K562 (cell line): ENCODE measurements around the gene HPS4. TPM values are rescaled to one million over a fixed set of nuclear protein-coding genes. Genes with fewer than 3 reads are reported as not detected.

ENCODE experiments used
- ATAC-seq: fragments of 200-7000 bp; cut with Tn5 transposase; 3 replicates; pipeline ENCODE4 v1.9.1; 2020; ENCODE audit warnings: moderate library complexity
- BruUV-seq: library from RNA; stranded (reverse); fragments of 400-500 nt; replicated peaks from 2 replicates; lab custom pipeline; 2021; lab: Mats Ljungman, UMichigan
- CTCF ChIA-PET: fragments of 300-600 bp; formaldehyde crosslinking; extraction: SDS; loops from one replicate; lab custom pipeline; 2021; ENCODE audit warnings: low intra/inter-chr PET ratio; lab: Yijun Ruan, JAX
- POLR2A ChIA-PET: fragments of 300-600, 350-650 bp; sonication (Branson Sonifier 250); formaldehyde crosslinking; extraction: SDS; loops from one replicate; lab custom pipeline; 2021; ENCODE audit warnings: antibody characterized with exemption, inconsistent platforms; lab: Yijun Ruan, JAX
- DNase-seq, 4 experiments: peaks; one replicate each; pipeline versions ENCODE4 v3.0.0 to v3.0.0-alpha.2; 2011 to 2018; ENCODE audit warnings: low spot score in 3 of 4, mixed read lengths in 3 of 4; ENCODE audit errors: extremely low read depth in 1 of 4
- FAIRE-seq: peaks from 2 replicates; lab custom pipeline; 2011; peaks lifted over from hg19 to GRCh38; lab: Jason Lieb, UNC
- H2AFZ ChIP-seq: 2 replicates; pipeline ENCODE4 v1.6.0; 2011; ENCODE audit warnings: low read depth, low read length, control low read depth, inconsistent platforms
- H3K27ac ChIP-seq: fragments of 200-600 bp; 3 replicates; pipeline ENCODE4 v1.8.0; 2011; ENCODE audit warnings: low read depth, mild to moderate bottlenecking, control low read depth, inconsistent platforms, low read length, moderate library complexity, mixed read lengths; ENCODE audit errors: extremely low read depth
- H3K27me3 ChIP-seq, 2 experiments: fragments of 300-600 bp in 1 of 2; 2 replicates in 1 of 2; 3 replicates in 1 of 2; pipeline versions ENCODE4 v1.6.0 to v1.8.0; 2011; ENCODE audit warnings: inconsistent platforms in 2 of 2, low read length in 2 of 2, mild to moderate bottlenecking in 1 of 2, mixed read lengths in 1 of 2, moderate library complexity in 1 of 2; ENCODE audit not compliant: control insufficient read depth in 2 of 2, insufficient read depth in 2 of 2
- H3K36me3 ChIP-seq: fragments of 300-600 bp; 3 replicates; pipeline ENCODE4 v1.8.0; 2011; ENCODE audit warnings: mild to moderate bottlenecking, low read length, inconsistent platforms; ENCODE audit not compliant: control insufficient read depth, insufficient read depth
- H3K4me1 ChIP-seq, 2 experiments: fragments of 200-600 bp in 1 of 2; replicated peaks in 1 of 2; 2 replicates in 1 of 2; 3 replicates in 1 of 2; pipeline versions ENCODE4 v1.5.1 to v1.8.0; 2011; ENCODE audit warnings: inconsistent platforms in 2 of 2, low read length in 2 of 2, mild to moderate bottlenecking in 1 of 2, mixed read lengths in 1 of 2, moderate library complexity in 1 of 2; ENCODE audit not compliant: control insufficient read depth in 2 of 2, insufficient read depth in 2 of 2
- H3K4me2 ChIP-seq: 2 replicates; pipeline ENCODE4 v1.6.1; 2011; ENCODE audit warnings: low read length, control low read depth, inconsistent platforms, mixed read lengths; ENCODE audit not compliant: insufficient read depth
- H3K4me3 ChIP-seq: fragments of 200-600 bp; sonication (generic), shearing (Covaris generic); 2 replicates; pipeline ENCODE4 v1.5.1; 2016; ENCODE audit warnings: control low read depth, inconsistent platforms
- H3K79me2 ChIP-seq: fragments of 200-600 bp; 3 replicates; pipeline ENCODE4 v1.8.0; 2011; ENCODE audit warnings: low read length, inconsistent platforms; ENCODE audit not compliant: control insufficient read depth, insufficient read depth
- H3K9ac ChIP-seq, 2 experiments: 2 replicates each; pipeline versions ENCODE4 v1.6.0 to v1.6.1; 2011; ENCODE audit warnings: low read depth in 2 of 2, low read length in 2 of 2, control low read depth in 1 of 2, inconsistent platforms in 1 of 2, mild to moderate bottlenecking in 1 of 2, mixed read lengths in 1 of 2; ENCODE audit not compliant: insufficient read depth in 1 of 2
- H3K9me1 ChIP-seq: one replicate; pipeline ENCODE4 v1.6.0; 2011; ENCODE audit warnings: inconsistent platforms, mild to moderate bottlenecking, low read length, moderate library complexity; ENCODE audit not compliant: control insufficient read depth, insufficient read depth
- H3K9me3 ChIP-seq: replicated peaks from 2 replicates; pipeline ENCODE4 v1.5.1; 2011; ENCODE audit warnings: low read depth, low read length, inconsistent platforms; ENCODE audit not compliant: control insufficient read depth, insufficient read depth
- H4K20me1 ChIP-seq: replicated peaks from 2 replicates; pipeline ENCODE4 v1.6.1; 2011; ENCODE audit warnings: low read length, inconsistent platforms, mixed read lengths; ENCODE audit not compliant: control insufficient read depth, insufficient read depth
- BRD9 ChIP-seq: fragments of 450-650 bp; IDR thresholded peaks from 2 replicates; pipeline ENCODE4 v1.6.1; 2018; ENCODE audit warnings: low read depth; ENCODE audit not compliant: partially characterized antibody
- ETV1 ChIP-seq: fragments of 450-650 bp; conservative IDR thresholded peaks from 2 replicates; pipeline ENCODE4 v1.6.1; 2016; ENCODE audit warnings: missing genetic modification characterization, control low read depth, low read depth, missing compliant biosample characterization
- MCM3 ChIP-seq: fragments of 450-650 bp; IDR thresholded peaks from 2 replicates; pipeline ENCODE4 v1.6.1; 2016
- PCBP1 ChIP-seq: fragments of 200-400 bp; formaldehyde crosslinking; IDR thresholded peaks from 2 replicates; pipeline ENCODE4 v1.6.1; 2018; ENCODE audit warnings: mild to moderate bottlenecking, low read depth, low read length; ENCODE audit not compliant: poor library complexity, severe bottlenecking
- PHF20 ChIP-seq: fragments of 450-650 bp; IDR thresholded peaks from 2 replicates; pipeline ENCODE4 v1.6.1; 2018; ENCODE audit not compliant: partially characterized antibody
- PRMT5 ChIP-seq: sonication (generic); formaldehyde crosslinking; IDR thresholded peaks from 2 replicates; pipeline ENCODE4 v1.5.0; 2020; ENCODE audit warnings: missing genetic modification reagents
- RBM14 ChIP-seq: fragments of 200-400 bp; formaldehyde crosslinking; IDR thresholded peaks from 2 replicates; pipeline ENCODE4 v1.6.1; 2018; ENCODE audit warnings: low read depth, mild to moderate bottlenecking, low read length, moderate library complexity, borderline replicate concordance; ENCODE audit not compliant: insufficient read depth
- ZNF699 ChIP-seq: fragments of 250-450 bp; sonication (Bioruptor Pico); IDR thresholded peaks from 2 replicates; pipeline ENCODE4 v1.8.0; 2021; ENCODE audit warnings: mild to moderate bottlenecking, moderate library complexity; ENCODE audit not compliant: insufficient replicate concordance
- WGBS: fragments of 100-300 bp; shearing (Covaris generic); methylation state at CpG from one replicate; pipeline ENCODE4 v1.1.6; 2016; ENCODE audit warnings: low coverage, mixed read lengths; ENCODE audit not compliant: insufficient coverage; ENCODE audit errors: missing lambda C conversion rate; 5-methylcytosine and 5-hydroxymethylcytosine counted together
- in situ Hi-C: fragments of 300-500 bp; cut with MboI; formaldehyde crosslinking; loops from 4 replicates; pipeline ENCODE4 v1.15.0; 2018; ENCODE audit warnings: inconsistent platforms, mixed read lengths
- intact Hi-C: fragments of 100-400 bp; cut with micrococcal nuclease; formaldehyde crosslinking; loops from 2 replicates; pipeline ENCODE4 v1.14.2; 2022
- polyA plus RNA-seq, 8 experiments: library from polyadenylated mRNA; depleted of rRNA in 4 of 8; stranded (reverse) in 5 of 8; unstranded in 3 of 8; fragments of >200 nt; fragmentation: Nextera tagmentation in 2 of 8; fragmentation: Illumina TruSeq in 1 of 8; extraction: Ambion mirVana in 2 of 8; extraction: Trizol in 1 of 8; gene quantifications; 2 replicates each; pipeline versions ENCODE4 v1.2.1 to v1.2.3, GENCODE V29; 2011 to 2014; ENCODE audit warnings: inconsistent platforms in 1 of 8, missing spikeins in 1 of 8
- total RNA-seq, 7 experiments: library from RNA; depleted of rRNA in 6 of 7; stranded (reverse); fragments of >200 nt in 6 of 7; fragmentation: Illumina TruSeq in 2 of 7; extraction: Trizol in 2 of 7; gene quantifications; 2 replicates each; pipeline versions ENCODE4 v1.2.1 to v1.2.3, GENCODE V29; 2011 to 2021; ENCODE audit warnings: low replicate concordance in 1 of 7
- TF ChIP-seq, protein P1 (sequence below): sonication (generic); formaldehyde crosslinking; IDR thresholded peaks from 2 replicates; pipeline ENCODE4 v1.8.1; 2023; ENCODE audit warnings: mild to moderate bottlenecking, missing genetic modification reagents, moderate library complexity
- TF ChIP-seq, protein P2 (sequence below): sonication (generic); formaldehyde crosslinking; IDR thresholded peaks from 2 replicates; pipeline ENCODE4 v1.9.0; 2022; ENCODE audit warnings: mild to moderate bottlenecking, missing genetic modification reagents
- TF ChIP-seq, protein P3 (sequence below), 2 experiments: fragments of 450-650 bp; formaldehyde crosslinking in 1 of 2; IDR thresholded peaks; 2 replicates each; pipeline versions ENCODE4 v1.4.0 to v1.6.1; 2014 to 2020; ENCODE audit warnings: mild to moderate bottlenecking in 2 of 2, borderline replicate concordance in 1 of 2, low read depth in 1 of 2

The HPS4 gene
- total and polyA plus RNA-seq, 9 of the 15 experiments (the other 6 are each of a cell fraction or from before 2014, with no cell fraction given): 12.8 to 29.2 (median 25.3) TPM

DNA sequence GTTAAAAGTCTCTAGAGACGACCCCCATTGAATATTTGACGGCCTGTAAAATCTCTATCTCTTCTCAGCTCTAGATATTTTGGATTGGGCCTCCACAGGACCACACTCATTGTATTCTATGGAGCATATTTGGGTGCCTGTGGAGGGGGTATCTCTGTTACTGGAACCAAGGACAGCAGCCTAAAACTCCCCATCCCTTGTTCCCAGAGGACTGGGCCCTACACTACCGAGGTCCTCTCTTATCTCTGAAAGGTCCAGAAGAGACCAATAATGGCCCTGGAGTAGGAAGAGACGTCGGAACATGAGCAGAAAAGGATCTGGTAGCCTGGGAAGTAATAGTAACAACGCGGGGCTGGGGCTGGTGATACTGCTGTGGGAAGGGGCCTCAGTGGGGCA, 542 bp downstream of the HPS4 start:
- Histone ChIP-seq H4K20me1 (no peaks in the 10 kb centered on the region), H3K79me2 (peaks cover 91% of the 10 kb centered on the region), H3K27me3 (no peaks in the 10 kb centered on the region), H3K9me3 (no peaks in the 10 kb centered on the region), H3K36me3 (peaks cover 36% of the 10 kb centered on the region; the same call in 2 of the 3 replicates), H3K4me3 (peak overlapping the region; percentile 89), H2AFZ (peak overlapping the region; percentile 70; the same call in 1 of the 2 replicates), H3K4me1 (peaks cover 14 to 40% of the 10 kb centered on the region in 2 experiments; a peak in 4 of 5 replicates), H3K9ac (peak overlapping the region; percentile 71 to 96), H3K4me2 (peak overlapping the region; percentile 97), H3K27ac (peak overlapping the region; percentile 86), H3K9me1 (no peaks in the 10 kb centered on the region)
- intact Hi-C loops (loop anchor here (10.0 kb wide), 1 partner anchor 102 kb away; no protein-coding TSS in a partner anchor), in situ Hi-C loops (no loop called here)
- TF ChIP-seq PHF20 (no peak), ZNF699 (CRISPR knock-in tag) (no peak), PCBP1 (no peak), MCM3 (no peak), PRMT5 (CRISPR knock-in tag) (no peak), RBM14 (no peak), ETV1 (tag) (no peak), BRD9 (peak; percentile 12)
- TF ChIP-seq, protein P1, sequence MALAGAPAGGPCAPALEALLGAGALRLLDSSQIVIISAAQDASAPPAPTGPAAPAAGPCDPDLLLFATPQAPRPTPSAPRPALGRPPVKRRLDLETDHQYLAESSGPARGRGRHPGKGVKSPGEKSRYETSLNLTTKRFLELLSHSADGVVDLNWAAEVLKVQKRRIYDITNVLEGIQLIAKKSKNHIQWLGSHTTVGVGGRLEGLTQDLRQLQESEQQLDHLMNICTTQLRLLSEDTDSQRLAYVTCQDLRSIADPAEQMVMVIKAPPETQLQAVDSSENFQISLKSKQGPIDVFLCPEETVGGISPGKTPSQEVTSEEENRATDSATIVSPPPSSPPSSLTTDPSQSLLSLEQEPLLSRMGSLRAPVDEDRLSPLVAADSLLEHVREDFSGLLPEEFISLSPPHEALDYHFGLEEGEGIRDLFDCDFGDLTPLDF (CRISPR knock-in tag): no peak
- TF ChIP-seq, protein P2, sequence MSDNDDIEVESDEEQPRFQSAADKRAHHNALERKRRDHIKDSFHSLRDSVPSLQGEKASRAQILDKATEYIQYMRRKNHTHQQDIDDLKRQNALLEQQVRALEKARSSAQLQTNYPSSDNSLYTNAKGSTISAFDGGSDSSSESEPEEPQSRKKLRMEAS: no peak
- TF ChIP-seq, protein P3, sequence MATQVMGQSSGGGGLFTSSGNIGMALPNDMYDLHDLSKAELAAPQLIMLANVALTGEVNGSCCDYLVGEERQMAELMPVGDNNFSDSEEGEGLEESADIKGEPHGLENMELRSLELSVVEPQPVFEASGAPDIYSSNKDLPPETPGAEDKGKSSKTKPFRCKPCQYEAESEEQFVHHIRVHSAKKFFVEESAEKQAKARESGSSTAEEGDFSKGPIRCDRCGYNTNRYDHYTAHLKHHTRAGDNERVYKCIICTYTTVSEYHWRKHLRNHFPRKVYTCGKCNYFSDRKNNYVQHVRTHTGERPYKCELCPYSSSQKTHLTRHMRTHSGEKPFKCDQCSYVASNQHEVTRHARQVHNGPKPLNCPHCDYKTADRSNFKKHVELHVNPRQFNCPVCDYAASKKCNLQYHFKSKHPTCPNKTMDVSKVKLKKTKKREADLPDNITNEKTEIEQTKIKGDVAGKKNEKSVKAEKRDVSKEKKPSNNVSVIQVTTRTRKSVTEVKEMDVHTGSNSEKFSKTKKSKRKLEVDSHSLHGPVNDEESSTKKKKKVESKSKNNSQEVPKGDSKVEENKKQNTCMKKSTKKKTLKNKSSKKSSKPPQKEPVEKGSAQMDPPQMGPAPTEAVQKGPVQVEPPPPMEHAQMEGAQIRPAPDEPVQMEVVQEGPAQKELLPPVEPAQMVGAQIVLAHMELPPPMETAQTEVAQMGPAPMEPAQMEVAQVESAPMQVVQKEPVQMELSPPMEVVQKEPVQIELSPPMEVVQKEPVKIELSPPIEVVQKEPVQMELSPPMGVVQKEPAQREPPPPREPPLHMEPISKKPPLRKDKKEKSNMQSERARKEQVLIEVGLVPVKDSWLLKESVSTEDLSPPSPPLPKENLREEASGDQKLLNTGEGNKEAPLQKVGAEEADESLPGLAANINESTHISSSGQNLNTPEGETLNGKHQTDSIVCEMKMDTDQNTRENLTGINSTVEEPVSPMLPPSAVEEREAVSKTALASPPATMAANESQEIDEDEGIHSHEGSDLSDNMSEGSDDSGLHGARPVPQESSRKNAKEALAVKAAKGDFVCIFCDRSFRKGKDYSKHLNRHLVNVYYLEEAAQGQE (IDR thresholded peaks at IDR 0.05; ENCODE audit: borderline replicate concordance): peak; percentile 63
- TF ChIP-seq, protein P3 (CRISPR knock-in tag; IDR thresholded peaks at IDR 0.05; ENCODE audit: low read depth): no peak
- DNase-seq (peak in 1 of 4 experiments; percentile 17), FAIRE-seq (no peak), ATAC-seq (peak; percentile 12)
- CTCF ChIA-PET: no interaction called here
- WGBS: 1% methylated on average over 6 of the region's 7 CpGs
- no TSS peak for BruUV-seq
- POLR2A ChIA-PET: interaction anchor here (0.6 to 4.5 kb wide), 7 partner anchors 10 to 190 kb away, joined by 3 to 35 read pairs (median 4); partner anchors contain the start of gene TFIP11
